ENCODE results near the gene TIMM9.

Gene TIMM9

GRCh38 chr14:58398495-58398894 lies 28.8 kb downstream of the TIMM9 start:
- no peak overlapping the region for H3K27ac ChIP-seq

GRCh38 chr14:58397156-58397555 lies 30.2 kb downstream of the TIMM9 start:
- TF ChIP-seq, protein P1, sequence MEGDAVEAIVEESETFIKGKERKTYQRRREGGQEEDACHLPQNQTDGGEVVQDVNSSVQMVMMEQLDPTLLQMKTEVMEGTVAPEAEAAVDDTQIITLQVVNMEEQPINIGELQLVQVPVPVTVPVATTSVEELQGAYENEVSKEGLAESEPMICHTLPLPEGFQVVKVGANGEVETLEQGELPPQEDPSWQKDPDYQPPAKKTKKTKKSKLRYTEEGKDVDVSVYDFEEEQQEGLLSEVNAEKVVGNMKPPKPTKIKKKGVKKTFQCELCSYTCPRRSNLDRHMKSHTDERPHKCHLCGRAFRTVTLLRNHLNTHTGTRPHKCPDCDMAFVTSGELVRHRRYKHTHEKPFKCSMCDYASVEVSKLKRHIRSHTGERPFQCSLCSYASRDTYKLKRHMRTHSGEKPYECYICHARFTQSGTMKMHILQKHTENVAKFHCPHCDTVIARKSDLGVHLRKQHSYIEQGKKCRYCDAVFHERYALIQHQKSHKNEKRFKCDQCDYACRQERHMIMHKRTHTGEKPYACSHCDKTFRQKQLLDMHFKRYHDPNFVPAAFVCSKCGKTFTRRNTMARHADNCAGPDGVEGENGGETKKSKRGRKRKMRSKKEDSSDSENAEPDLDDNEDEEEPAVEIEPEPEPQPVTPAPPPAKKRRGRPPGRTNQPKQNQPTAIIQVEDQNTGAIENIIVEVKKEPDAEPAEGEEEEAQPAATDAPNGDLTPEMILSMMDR (conservative IDR thresholded peaks at IDR 0.05), result no peak
- no peak for TF ChIP-seq ZFX (IDR thresholded peaks at IDR 0.05)

More at GRCh38 chr14:58398495-58398894, 28.8 kb downstream of the TIMM9 start:
- TF ChIP-seq ZFX (IDR thresholded peaks at IDR 0.05), result no peak
- TF ChIP-seq, protein P1 (conservative IDR thresholded peaks at IDR 0.05), result no peak

DNA sequence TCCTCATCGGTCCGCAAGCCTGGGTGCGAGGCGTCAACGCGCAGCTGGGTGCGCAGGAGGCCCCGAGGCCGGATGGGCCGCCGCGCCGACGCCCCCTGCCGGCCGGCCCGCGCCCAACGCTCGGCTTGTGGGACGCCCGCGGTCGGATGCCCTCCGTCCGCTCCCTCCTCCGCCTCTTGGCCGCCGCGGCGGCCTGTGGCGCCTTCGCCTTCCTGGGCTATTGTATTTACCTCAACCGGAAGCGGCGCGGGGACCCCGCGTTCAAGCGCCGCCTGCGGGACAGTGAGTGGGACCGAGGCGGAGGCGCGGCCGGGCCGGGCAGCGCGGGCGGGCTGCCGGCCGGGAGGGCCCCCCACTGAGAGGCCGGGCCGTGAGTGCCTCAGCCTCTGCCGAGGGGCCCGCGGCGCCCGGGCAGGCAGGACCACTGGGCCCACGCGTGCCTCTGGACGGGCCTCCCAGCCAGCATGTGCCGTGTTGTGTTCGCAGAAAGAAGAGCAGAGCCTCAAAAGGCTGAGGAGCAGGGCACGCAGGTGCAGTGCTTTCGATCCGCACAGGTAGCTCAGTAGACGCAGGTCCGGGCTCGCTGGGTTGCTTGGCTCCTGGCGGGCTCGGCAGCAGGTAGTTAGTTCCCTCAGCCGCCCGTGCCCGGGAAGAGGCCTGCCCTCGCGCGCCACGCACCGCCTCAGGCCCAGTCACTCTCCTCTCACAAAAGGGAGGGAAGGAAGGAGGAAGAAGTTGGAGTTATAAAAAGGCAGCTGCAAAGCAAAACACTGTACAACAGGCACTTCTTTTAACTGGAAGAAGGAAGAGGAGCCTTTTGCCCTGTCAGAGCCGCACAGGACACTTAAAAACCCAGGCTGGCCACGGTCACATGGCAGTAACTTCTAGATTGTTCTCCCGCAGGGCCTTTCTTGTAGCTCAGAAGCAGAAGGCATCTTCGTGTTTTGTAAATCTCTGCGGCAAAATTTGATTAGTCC lies 31.2 kb downstream of the TIMM9 start, which contains the start of gene TOMM20L:
TSS of gene TOMM20L (plus strand) at position 119 of the 977 bp plus-strand sequence. CDS start at position 147, 28 bp downstream.
- H3K27ac ChIP-seq, result peak within 1 kb of the TSS; percentile 39; the same call in 1 of the 2 replicates
- TF ChIP-seq, protein P1 (conservative IDR thresholded peaks at IDR 0.05), result peak; percentile 93
- peak; percentile 33; the same call in 1 of the 2 replicates for TF ChIP-seq ZFX (IDR thresholded peaks at IDR 0.05)

More at GRCh38 chr14:58397156-58397555, 30.2 kb downstream of the TIMM9 start:
- H3K27ac ChIP-seq, result no peak overlapping the region

GRCh38 chr14:58395562-58395811 lies 31.8 kb downstream of the TIMM9 start:
- peak overlapping the region; percentile 39; the same call in 1 of the 2 replicates for H3K27ac ChIP-seq
- TF ChIP-seq, protein P1 (conservative IDR thresholded peaks at IDR 0.05), result no peak
- TF ChIP-seq ZFX (IDR thresholded peaks at IDR 0.05), result no peak

DNA sequence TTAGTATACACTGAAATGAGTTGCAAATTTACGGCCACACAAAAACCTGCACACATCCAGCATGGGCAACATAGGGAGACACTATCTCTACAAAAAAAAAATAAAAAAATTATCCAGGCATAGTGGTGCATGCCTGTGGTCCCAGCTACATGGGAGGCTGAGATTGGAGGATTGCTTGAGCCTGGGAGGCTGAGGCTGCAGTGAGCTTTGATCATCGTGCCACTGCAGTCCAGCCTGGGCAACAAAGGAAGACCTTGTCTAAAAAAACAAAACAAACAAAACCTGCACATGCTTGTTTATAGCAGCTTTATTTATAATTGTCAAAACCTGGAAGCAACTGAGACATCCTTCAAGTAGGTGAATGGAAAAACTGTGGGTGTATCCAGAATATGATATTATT lies 36.5 kb downstream of the TIMM9 start:
- TF ChIP-seq, protein P1 (conservative IDR thresholded peaks at IDR 0.05), result no peak
- TF ChIP-seq ZFX (IDR thresholded peaks at IDR 0.05), result no peak
- H3K27ac ChIP-seq, result no peak overlapping the region

- no peak overlapping the region for H3K27ac ChIP-seq
- TF ChIP-seq, protein P1 (conservative IDR thresholded peaks at IDR 0.05), result no peak
- TF ChIP-seq ZFX (IDR thresholded peaks at IDR 0.05), result no peak
These were observed 50.5 kb downstream of the TIMM9 start for GRCh38 chr14:58376791-58377190.

- no peak overlapping the region for H3K27ac ChIP-seq
- no peak for TF ChIP-seq ZFX (IDR thresholded peaks at IDR 0.05)
- TF ChIP-seq, protein P1 (conservative IDR thresholded peaks at IDR 0.05), result no peak
These were observed 58.4 kb downstream of the TIMM9 start for GRCh38 chr14:58368956-58369355.

All from C4-2B (cell line).